ENCODE results near the gene COL4A4.

GRCh38 chr2:227130636-227131035 lies 33.4 kb downstream of the COL4A4 start:
- TF ChIP-seq POLR2AphosphoS5 (IDR thresholded peaks at IDR 0.05), result no peak
- no peak for TF ChIP-seq POLR2A (IDR thresholded peaks at IDR 0.05)
- no peak for TF ChIP-seq CTCF (IDR thresholded peaks at IDR 0.05)
- no peak for TF ChIP-seq EP300 (IDR thresholded peaks at IDR 0.05; ENCODE audit: low read depth)

Measured in transverse colon (tissue), 4 donors.